ENCODE data around the gene PHF20. TPM values are rescaled to one million over a fixed set of nuclear protein-coding genes. Genes with fewer than 3 reads are reported as not detected.

The PHF20 gene
- total and polyA plus RNA-seq, 2 of the 13 experiments (the other 11 are each of a cell fraction or from before 2014, with no cell fraction given): 22.8 to 34.1 TPM

DNA sequence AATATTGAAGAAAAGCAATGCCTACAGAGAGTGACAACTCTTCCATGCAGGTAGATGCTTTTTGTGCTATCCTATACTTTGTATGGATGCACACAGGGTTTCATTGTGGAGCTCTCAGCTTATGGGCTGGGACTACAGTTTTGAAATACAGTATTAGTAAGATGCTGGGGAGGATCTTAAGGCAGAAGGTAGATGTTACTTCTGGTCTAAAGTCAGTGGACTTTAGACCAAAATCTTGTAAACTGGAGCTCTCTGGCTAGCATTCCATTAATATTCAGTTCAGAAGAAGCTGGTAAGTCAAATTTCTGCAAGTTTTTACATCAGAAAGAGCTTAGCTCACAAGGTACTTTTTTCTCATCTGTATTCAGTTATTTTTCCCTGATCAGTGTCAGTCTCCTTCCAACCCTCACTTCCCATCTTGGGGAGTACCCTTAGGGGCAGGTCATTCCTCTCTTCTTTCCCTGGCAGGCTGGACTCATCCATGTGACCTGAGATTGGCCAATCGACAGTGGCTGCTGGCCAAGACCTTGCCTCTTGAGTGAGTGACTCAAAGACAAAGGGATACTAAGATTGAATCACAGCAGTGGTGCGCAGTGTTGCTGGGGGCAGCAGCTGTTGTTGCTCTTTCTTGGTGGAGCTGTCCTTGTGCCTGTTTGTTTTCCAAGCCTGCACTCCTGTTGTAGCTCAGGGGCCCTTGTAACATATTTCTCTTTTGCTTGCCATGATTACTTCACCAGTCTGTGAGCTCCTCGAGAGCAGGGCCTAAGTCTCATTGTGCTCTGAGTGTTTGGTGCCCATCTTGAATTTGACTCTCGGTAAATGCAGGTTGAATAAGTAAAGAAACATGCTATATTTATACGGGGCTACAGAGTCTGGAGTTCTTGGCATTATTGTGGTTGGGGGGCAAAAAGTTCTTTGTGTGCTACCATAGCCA is 2.8 kb upstream of the PHF20 start (continued):
- TF ChIP-seq POGZ (CRISPR knock-in tag; IDR thresholded peaks at IDR 0.05): 0 out of 2 replicates have a peak, but pooled peaks have one; percentile 46
- no peak for TF ChIP-seq FOXM1 (CRISPR knock-in tag; IDR thresholded peaks at IDR 0.05)
- no peak for TF ChIP-seq ZNF232 (CRISPR knock-in tag; IDR thresholded peaks at IDR 0.05; ENCODE audit: borderline replicate concordance)
- TF ChIP-seq, protein P1, sequence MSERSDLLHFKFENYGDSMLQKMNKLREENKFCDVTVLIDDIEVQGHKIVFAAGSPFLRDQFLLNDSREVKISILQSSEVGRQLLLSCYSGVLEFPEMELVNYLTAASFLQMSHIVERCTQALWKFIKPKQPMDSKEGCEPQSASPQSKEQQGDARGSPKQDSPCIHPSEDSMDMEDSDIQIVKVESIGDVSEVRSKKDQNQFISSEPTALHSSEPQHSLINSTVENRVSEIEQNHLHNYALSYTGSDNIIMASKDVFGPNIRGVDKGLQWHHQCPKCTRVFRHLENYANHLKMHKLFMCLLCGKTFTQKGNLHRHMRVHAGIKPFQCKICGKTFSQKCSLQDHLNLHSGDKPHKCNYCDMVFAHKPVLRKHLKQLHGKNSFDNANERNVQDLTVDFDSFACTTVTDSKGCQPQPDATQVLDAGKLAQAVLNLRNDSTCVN (CRISPR knock-in tag; IDR thresholded peaks at IDR 0.05; ENCODE audit: borderline replicate concordance): 0 out of 2 replicates have a peak, but pooled peaks have one; percentile 77
- no peak for TF ChIP-seq SRF (IDR thresholded peaks at IDR 0.05; ENCODE audit: low read depth, low read length)
- TF ChIP-seq, protein P2, sequence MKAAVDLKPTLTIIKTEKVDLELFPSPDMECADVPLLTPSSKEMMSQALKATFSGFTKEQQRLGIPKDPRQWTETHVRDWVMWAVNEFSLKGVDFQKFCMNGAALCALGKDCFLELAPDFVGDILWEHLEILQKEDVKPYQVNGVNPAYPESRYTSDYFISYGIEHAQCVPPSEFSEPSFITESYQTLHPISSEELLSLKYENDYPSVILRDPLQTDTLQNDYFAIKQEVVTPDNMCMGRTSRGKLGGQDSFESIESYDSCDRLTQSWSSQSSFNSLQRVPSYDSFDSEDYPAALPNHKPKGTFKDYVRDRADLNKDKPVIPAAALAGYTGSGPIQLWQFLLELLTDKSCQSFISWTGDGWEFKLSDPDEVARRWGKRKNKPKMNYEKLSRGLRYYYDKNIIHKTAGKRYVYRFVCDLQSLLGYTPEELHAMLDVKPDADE (CRISPR knock-in tag; IDR thresholded peaks at IDR 0.05): no peak
- no peak for TF ChIP-seq ZFP37 (CRISPR knock-in tag; IDR thresholded peaks at IDR 0.05; ENCODE audit: borderline replicate concordance)
- TF ChIP-seq TSC22D2 (CRISPR knock-in tag; IDR thresholded peaks at IDR 0.05; ENCODE audit: borderline replicate concordance): no peak
- TF ChIP-seq, protein P3, sequence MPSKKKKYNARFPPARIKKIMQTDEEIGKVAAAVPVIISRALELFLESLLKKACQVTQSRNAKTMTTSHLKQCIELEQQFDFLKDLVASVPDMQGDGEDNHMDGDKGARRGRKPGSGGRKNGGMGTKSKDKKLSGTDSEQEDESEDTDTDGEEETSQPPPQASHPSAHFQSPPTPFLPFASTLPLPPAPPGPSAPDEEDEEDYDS (CRISPR knock-in tag; IDR thresholded peaks at IDR 0.05): peak; percentile 93
- TF ChIP-seq NFE2 (CRISPR knock-in tag; IDR thresholded peaks at IDR 0.05): no peak
- 0 out of 2 replicates have a peak, but pooled peaks have one; percentile 11 for TF ChIP-seq MIXL1 (CRISPR knock-in tag; IDR thresholded peaks at IDR 0.05)
- TF ChIP-seq, protein P4, sequence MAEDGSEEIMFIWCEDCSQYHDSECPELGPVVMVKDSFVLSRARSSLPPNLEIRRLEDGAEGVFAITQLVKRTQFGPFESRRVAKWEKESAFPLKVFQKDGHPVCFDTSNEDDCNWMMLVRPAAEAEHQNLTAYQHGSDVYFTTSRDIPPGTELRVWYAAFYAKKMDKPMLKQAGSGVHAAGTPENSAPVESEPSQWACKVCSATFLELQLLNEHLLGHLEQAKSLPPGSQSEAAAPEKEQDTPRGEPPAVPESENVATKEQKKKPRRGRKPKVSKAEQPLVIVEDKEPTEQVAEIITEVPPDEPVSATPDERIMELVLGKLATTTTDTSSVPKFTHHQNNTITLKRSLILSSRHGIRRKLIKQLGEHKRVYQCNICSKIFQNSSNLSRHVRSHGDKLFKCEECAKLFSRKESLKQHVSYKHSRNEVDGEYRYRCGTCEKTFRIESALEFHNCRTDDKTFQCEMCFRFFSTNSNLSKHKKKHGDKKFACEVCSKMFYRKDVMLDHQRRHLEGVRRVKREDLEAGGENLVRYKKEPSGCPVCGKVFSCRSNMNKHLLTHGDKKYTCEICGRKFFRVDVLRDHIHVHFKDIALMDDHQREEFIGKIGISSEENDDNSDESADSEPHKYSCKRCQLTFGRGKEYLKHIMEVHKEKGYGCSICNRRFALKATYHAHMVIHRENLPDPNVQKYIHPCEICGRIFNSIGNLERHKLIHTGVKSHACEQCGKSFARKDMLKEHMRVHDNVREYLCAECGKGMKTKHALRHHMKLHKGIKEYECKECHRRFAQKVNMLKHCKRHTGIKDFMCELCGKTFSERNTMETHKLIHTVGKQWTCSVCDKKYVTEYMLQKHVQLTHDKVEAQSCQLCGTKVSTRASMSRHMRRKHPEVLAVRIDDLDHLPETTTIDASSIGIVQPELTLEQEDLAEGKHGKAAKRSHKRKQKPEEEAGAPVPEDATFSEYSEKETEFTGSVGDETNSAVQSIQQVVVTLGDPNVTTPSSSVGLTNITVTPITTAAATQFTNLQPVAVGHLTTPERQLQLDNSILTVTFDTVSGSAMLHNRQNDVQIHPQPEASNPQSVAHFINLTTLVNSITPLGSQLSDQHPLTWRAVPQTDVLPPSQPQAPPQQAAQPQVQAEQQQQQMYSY (CRISPR knock-in tag; IDR thresholded peaks at IDR 0.05): no peak
- no peak for TF ChIP-seq CBX2 (IDR thresholded peaks at IDR 0.05; ENCODE audit: low read depth, low read length)
- no peak for TF ChIP-seq CBX2 (CRISPR knock-in tag; IDR thresholded peaks at IDR 0.05; ENCODE audit: low read depth)
- TF ChIP-seq EHMT2 (IDR thresholded peaks at IDR 0.05; ENCODE audit: borderline replicate concordance, low read depth, low read length): no peak
- TF ChIP-seq ETV6 (CRISPR knock-in tag; conservative IDR thresholded peaks at IDR 0.05): 0 out of 2 replicates have a peak, but pooled peaks have one; percentile 23
- TF ChIP-seq HNRNPL (IDR thresholded peaks at IDR 0.05; ENCODE audit: low read depth, low read length): no peak
- TF ChIP-seq EP300 (IDR thresholded peaks at IDR 0.05; ENCODE audit: low read depth in 2 of 2, low read length in 2 of 2): no peak
- TF ChIP-seq EP300 (CRISPR knock-in tag; IDR thresholded peaks at IDR 0.05; ENCODE audit: borderline replicate concordance): no peak; the same call in 1 of the 2 replicates
- TF ChIP-seq SIN3A (IDR thresholded peaks at IDR 0.05; ENCODE audit: borderline replicate concordance, low read depth, low read length): no peak
- TF ChIP-seq MTA3 (CRISPR knock-in tag; IDR thresholded peaks at IDR 0.05): no peak
- peak; percentile 25; the same call in 1 of the 2 replicates for TF ChIP-seq ELF1 (CRISPR knock-in tag; IDR thresholded peaks at IDR 0.05)
- TF ChIP-seq FOXK1 (CRISPR knock-in tag; IDR thresholded peaks at IDR 0.05; ENCODE audit: borderline replicate concordance, low read depth): peak; percentile 56; the same call in 1 of the 2 replicates
- TF ChIP-seq RXRA (CRISPR knock-in tag; IDR thresholded peaks at IDR 0.05): peak; percentile 50; the same call in 1 of the 2 replicates
